ENCODE results near the gene SGCD. TPM values are rescaled to one million over a fixed set of nuclear protein-coding genes. Genes with fewer than 3 reads are reported as not detected.

Gene SGCD
- total and polyA plus RNA-seq, 12 donors = 1.0 to 30.4 (median 9.4) TPM

- WGBS, 4 donors = 88 to 92% (median 88%) methylated on average over 2 of the region's 2 CpGs
- Histone ChIP-seq H3K27me3 (no peaks in the 10 kb centered on the region), H3K4me1 (replicated peaks in 1 of 2) (no peaks in the 10 kb centered on the region), H3K27ac (no peak overlapping the region), H3K4me3 (no peak overlapping the region), H3K9me3 (replicated peaks in 1 of 3) (no peaks in the 10 kb centered on the region), H3K36me3 (replicated peaks in 1 of 2) (no peaks in the 10 kb centered on the region)
- TF ChIP-seq, protein P1, sequence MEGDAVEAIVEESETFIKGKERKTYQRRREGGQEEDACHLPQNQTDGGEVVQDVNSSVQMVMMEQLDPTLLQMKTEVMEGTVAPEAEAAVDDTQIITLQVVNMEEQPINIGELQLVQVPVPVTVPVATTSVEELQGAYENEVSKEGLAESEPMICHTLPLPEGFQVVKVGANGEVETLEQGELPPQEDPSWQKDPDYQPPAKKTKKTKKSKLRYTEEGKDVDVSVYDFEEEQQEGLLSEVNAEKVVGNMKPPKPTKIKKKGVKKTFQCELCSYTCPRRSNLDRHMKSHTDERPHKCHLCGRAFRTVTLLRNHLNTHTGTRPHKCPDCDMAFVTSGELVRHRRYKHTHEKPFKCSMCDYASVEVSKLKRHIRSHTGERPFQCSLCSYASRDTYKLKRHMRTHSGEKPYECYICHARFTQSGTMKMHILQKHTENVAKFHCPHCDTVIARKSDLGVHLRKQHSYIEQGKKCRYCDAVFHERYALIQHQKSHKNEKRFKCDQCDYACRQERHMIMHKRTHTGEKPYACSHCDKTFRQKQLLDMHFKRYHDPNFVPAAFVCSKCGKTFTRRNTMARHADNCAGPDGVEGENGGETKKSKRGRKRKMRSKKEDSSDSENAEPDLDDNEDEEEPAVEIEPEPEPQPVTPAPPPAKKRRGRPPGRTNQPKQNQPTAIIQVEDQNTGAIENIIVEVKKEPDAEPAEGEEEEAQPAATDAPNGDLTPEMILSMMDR (IDR thresholded peaks at IDR 0.05) = no peak
- TF ChIP-seq POLR2A (IDR thresholded peaks at IDR 0.05) = no peak
- DNase-seq = no peak
- intact Hi-C loops (cut with DNase I) = no loop called here
Observed at GRCh38 chr5:156378159-156378558, 51.2 kb downstream of the SGCD start.

- no peaks in the 10 kb centered on the region for H3K36me3 ChIP-seq (replicated peaks in 1 of 2)
- 80 to 96% (median 87%) methylated on average over 1 of the region's 1 CpG for WGBS, 4 donors
- TF ChIP-seq POLR2A (IDR thresholded peaks at IDR 0.05) = no peak
- TF ChIP-seq, protein P1 (IDR thresholded peaks at IDR 0.05) = no peak
- H3K4me1 ChIP-seq (replicated peaks in 1 of 2) = no peaks in the 10 kb centered on the region
- intact Hi-C loops (cut with DNase I) = no loop called here
- DNase-seq = no peak
- H3K27me3 ChIP-seq = no peaks in the 10 kb centered on the region
- no peak overlapping the region for H3K4me3 ChIP-seq
- H3K9me3 ChIP-seq (replicated peaks in 1 of 3) = no peaks in the 10 kb centered on the region
- no peak overlapping the region for H3K27ac ChIP-seq
Observed at GRCh38 chr5:156379206-156379605, 52.2 kb downstream of the SGCD start.

- Histone ChIP-seq H3K27ac (no peak overlapping the region), H3K36me3 (replicated peaks in 1 of 2) (no peaks in the 10 kb centered on the region), H3K9me3 (replicated peaks in 1 of 3) (no peaks in the 10 kb centered on the region), H3K4me3 (no peak overlapping the region), H3K27me3 (no peaks in the 10 kb centered on the region), H3K4me1 (replicated peaks in 1 of 2) (no peaks in the 10 kb centered on the region)
- TF ChIP-seq, protein P1 (IDR thresholded peaks at IDR 0.05) = no peak
- no peak for TF ChIP-seq POLR2A (IDR thresholded peaks at IDR 0.05)
- intact Hi-C loops (cut with DNase I) = no loop called here
- WGBS, 4 donors = 74 to 85% (median 81%) methylated on average over 3 of the region's 3 CpGs
- DNase-seq = no peak
Observed at GRCh38 chr5:156380848-156381247, 53.9 kb downstream of the SGCD start.

DNA sequence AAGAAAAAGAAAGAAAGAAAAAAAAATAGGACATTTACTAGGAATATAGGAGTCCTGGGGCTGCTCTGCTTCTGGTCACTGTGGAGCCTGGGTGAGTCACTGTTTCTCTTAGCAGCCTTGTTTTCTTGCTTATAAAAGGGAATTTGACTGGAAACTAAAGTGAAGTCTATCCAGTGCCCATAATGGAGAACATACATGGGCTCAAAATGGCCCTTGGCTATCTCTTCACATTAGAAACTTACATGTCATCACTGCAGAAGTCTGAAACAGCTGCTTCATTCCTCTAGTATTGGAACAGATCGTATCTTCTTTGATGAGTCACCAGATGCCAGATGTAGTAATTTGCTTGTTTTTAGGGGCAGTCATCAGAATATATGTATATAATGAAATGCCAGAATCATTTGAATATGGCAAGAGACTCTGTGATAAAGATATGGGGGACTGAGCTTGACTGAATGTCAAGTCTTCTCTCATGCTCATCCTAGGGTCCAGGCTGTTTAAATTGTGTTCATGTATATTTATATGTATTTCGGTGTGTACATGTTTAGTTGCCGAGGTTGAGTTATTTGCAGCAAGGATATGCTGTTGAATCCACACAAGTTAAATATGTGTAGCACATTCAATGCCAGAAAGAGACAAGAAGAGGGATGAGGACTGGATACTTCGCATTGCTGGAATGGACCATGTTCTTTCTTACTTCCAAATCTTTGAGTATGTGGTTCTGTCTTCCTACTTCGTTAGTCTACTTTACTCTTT is 56.7 kb downstream of the SGCD start:
- Histone ChIP-seq H3K27ac (no peak overlapping the region), H3K36me3 (replicated peaks in 1 of 2) (no peaks in the 10 kb centered on the region), H3K4me3 (no peak overlapping the region), H3K4me1 (replicated peaks in 1 of 2) (no peaks in the 10 kb centered on the region), H3K27me3 (no peaks in the 10 kb centered on the region), H3K9me3 (replicated peaks in 1 of 3) (no peaks in the 10 kb centered on the region)
- no peak for DNase-seq
- 62 to 87% (median 80%) methylated on average over 5 of the region's 5 CpGs for WGBS, 4 donors
- intact Hi-C loops (cut with DNase I) = no loop called here
- TF ChIP-seq POLR2A (IDR thresholded peaks at IDR 0.05) = no peak

DNA sequence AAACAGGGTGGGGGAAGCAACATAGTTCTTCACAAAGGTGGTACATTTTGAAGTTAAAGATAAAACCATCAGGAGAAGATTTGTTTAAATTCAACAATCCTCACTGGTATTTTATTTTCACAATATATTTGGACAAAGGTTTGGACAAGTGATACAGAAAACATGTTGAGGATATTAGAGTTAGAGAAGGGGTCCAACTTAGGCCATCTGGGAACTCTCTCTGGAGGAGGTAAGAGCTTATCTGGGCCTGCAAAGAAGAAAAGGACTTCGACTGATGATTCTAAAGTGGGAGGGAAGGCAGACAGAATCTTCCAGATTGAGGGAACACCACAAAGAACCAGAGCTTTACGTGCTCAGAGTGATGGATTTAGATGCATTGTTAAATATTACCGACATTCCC is 58.5 kb downstream of the SGCD start:
- WGBS, 4 donors = 85 to 97% (median 85%) methylated on average over 3 of the region's 3 CpGs
- no peaks in the 10 kb centered on the region for H3K27me3 ChIP-seq
- no peaks in the 10 kb centered on the region for H3K9me3 ChIP-seq (replicated peaks in 1 of 3)
- no peaks in the 10 kb centered on the region for H3K4me1 ChIP-seq (replicated peaks in 1 of 2)
- TF ChIP-seq, protein P1 (IDR thresholded peaks at IDR 0.05) = no peak
- TF ChIP-seq POLR2A (IDR thresholded peaks at IDR 0.05) = no peak
- no peak for DNase-seq
- no peak overlapping the region for H3K4me3 ChIP-seq
- no peak overlapping the region for H3K27ac ChIP-seq
- no peaks in the 10 kb centered on the region for H3K36me3 ChIP-seq (replicated peaks in 1 of 2)
- intact Hi-C loops (cut with DNase I) = no loop called here
